A549 (cell line): Measurements from ENCODE around the gene UBA52. TPM values are rescaled to one million over a fixed set of nuclear protein-coding genes. Genes with fewer than 3 reads are reported as not detected.

Experiments
- ATAC-seq, 2 experiments: fragments of 200-7000 bp in 1 of 2; fragments of >200 bp in 1 of 2; cut with Nextera tagmentation in 1 of 2; cut with Tn5 transposase in 1 of 2; 3 replicates each; pipeline versions ENCODE4 v1.8.0 to v1.9.1; 2018 to 2020; ENCODE audit warnings: mild to moderate bottlenecking in 1 of 2, moderate library complexity in 1 of 2
- CTCF ChIA-PET: fragments of 300-600 bp; sonication (Branson Sonifier 250); formaldehyde crosslinking; extraction: SDS; loops from one replicate; lab custom pipeline; 2021; ENCODE audit warnings: antibody characterized with exemption, inconsistent platforms; lab: Yijun Ruan, JAX
- POLR2A ChIA-PET: fragments of 350-600 bp; formaldehyde crosslinking; extraction: SDS; loops from one replicate; lab custom pipeline; 2021; ENCODE audit warnings: antibody characterized with exemption, inconsistent platforms; lab: Yijun Ruan, JAX
- DNase-seq, 2 experiments: peaks; one replicate each; pipeline versions ENCODE4 v3.0.0 to v3.0.0-alpha.2; 2011 to 2016; ENCODE audit warnings: low read depth in 1 of 2, low spot score in 1 of 2
- FAIRE-seq: peaks from 2 replicates; lab custom pipeline; 2011; peaks lifted over from hg19 to GRCh38; lab: Jason Lieb, UNC
- H3K27ac ChIP-seq, 2 experiments: fragments of >200 bp; sonication (Bioruptor Twin); formaldehyde crosslinking; 3 replicates each; pipeline ENCODE4 v1.5.1; 2016 to 2017
- H3K4me1 ChIP-seq: fragments of >200 bp; sonication (Bioruptor Twin); formaldehyde crosslinking; 3 replicates; pipeline ENCODE4 v1.6.1; 2016
- H3K4me2 ChIP-seq: fragments of >200 bp; sonication (Bioruptor Twin); formaldehyde crosslinking; 3 replicates; pipeline ENCODE4 v1.6.1; 2016
- H3K4me3 ChIP-seq: fragments of >200 bp; sonication (Bioruptor Twin); formaldehyde crosslinking; 3 replicates; pipeline ENCODE4 v1.5.1; 2016
- H3K9me3 ChIP-seq: fragments of >200 bp; sonication (Bioruptor Twin); formaldehyde crosslinking; 3 replicates; pipeline ENCODE4 v1.6.1; 2016
- CBX8 ChIP-seq: fragments of 200-600 bp; sonication (generic); IDR thresholded peaks from 2 replicates; pipeline ENCODE4 v1.6.1; 2016
- CEBPB ChIP-seq, 2 experiments: fragments of >200 bp in 1 of 2; sonication (Bioruptor Twin) in 1 of 2; formaldehyde crosslinking in 1 of 2; IDR thresholded peaks; 2 replicates each; pipeline ENCODE4 v1.6.1; 2012 to 2016
- EHMT2 ChIP-seq: fragments of 200-600 bp; sonication (generic); IDR thresholded peaks from 2 replicates; pipeline ENCODE4 v1.6.1; 2016; ENCODE audit warnings: antibody characterized with exemption, low read depth, mild to moderate bottlenecking, moderate library complexity
- EP300 ChIP-seq, 2 experiments: fragments of >200 bp; sonication (Bioruptor Twin); formaldehyde crosslinking; IDR thresholded peaks; 2 replicates in 1 of 2; 3 replicates in 1 of 2; pipeline ENCODE4 v1.6.1; 2016 to 2017
- ESRRA ChIP-seq: fragments of 150-350 bp; IDR thresholded peaks from 2 replicates; pipeline ENCODE4 v1.6.1; 2014; ENCODE audit warnings: mild to moderate bottlenecking, low read length, borderline replicate concordance
- JUN ChIP-seq, 2 experiments: fragments of >200 bp; sonication (Bioruptor Twin); formaldehyde crosslinking; IDR thresholded peaks; 2 replicates in 1 of 2; 3 replicates in 1 of 2; pipeline ENCODE4 v1.6.1; 2016 to 2017
- KDM1A ChIP-seq: fragments of 200-600 bp; sonication (generic); IDR thresholded peaks from 2 replicates; pipeline ENCODE4 v1.6.1; 2016; ENCODE audit warnings: low read depth, mild to moderate bottlenecking
- MAFK ChIP-seq: fragments of 450-650 bp; IDR thresholded peaks from 2 replicates; pipeline ENCODE4 v1.6.1; 2014; ENCODE audit not compliant: partially characterized antibody
- NPAS2 ChIP-seq: fragments of 250-450 bp; sonication (Bioruptor Pico); IDR thresholded peaks from 2 replicates; pipeline ENCODE4 v1.8.0; 2022; ENCODE audit warnings: mild to moderate bottlenecking, moderate library complexity, borderline replicate concordance
- PHF8 ChIP-seq: fragments of 200-600 bp; sonication (generic); IDR thresholded peaks from 2 replicates; pipeline ENCODE4 v1.6.1; 2016; ENCODE audit warnings: low read depth, mild to moderate bottlenecking, antibody characterized with exemption, moderate library complexity, borderline replicate concordance
- POLR2A ChIP-seq: IDR thresholded peaks from 2 replicates; pipeline ENCODE4 v1.6.1; 2012; ENCODE audit warnings: mild to moderate bottlenecking, low read length
- RCOR1 ChIP-seq: fragments of 150-350 bp; IDR thresholded peaks from 2 replicates; pipeline ENCODE4 v1.6.1; 2014; ENCODE audit warnings: antibody characterized with exemption, low read length, low read depth
- TFCP2L1 ChIP-seq: fragments of 250-450 bp; sonication (Bioruptor Pico); IDR thresholded peaks from 2 replicates; pipeline ENCODE4 v1.5.0; 2021; ENCODE audit warnings: mild to moderate bottlenecking
- TP53 ChIP-seq: fragments of 250-450 bp; sonication (Bioruptor Pico); IDR thresholded peaks from 2 replicates; pipeline ENCODE4 v1.5.0; 2021; ENCODE audit warnings: mild to moderate bottlenecking, moderate library complexity
- ZC3H11A ChIP-seq: fragments of 450-650 bp; IDR thresholded peaks from 2 replicates; pipeline ENCODE4 v1.6.1; 2014; ENCODE audit warnings: antibody characterized with exemption, mild to moderate bottlenecking
- ZFP36 ChIP-seq: fragments of 450-650 bp; IDR thresholded peaks from 2 replicates; pipeline ENCODE4 v1.6.1; 2014; ENCODE audit warnings: borderline replicate concordance; ENCODE audit not compliant: partially characterized antibody
- ZNF302 ChIP-seq: fragments of 250-450 bp; sonication (Bioruptor Pico); IDR thresholded peaks from 2 replicates; pipeline ENCODE4 v1.9.0; 2021; ENCODE audit warnings: inconsistent platforms, mild to moderate bottlenecking, moderate library complexity
- ZSCAN20 ChIP-seq: fragments of 250-450 bp; sonication (Bioruptor Pico); IDR thresholded peaks from 2 replicates; pipeline ENCODE4 v1.8.0; 2022; ENCODE audit warnings: mild to moderate bottlenecking, moderate library complexity
- WGBS: methylation state at CpG from one replicate; pipeline ENCODE4 v1.1.6; 2017; ENCODE audit errors: missing lambda C conversion rate; 5-methylcytosine and 5-hydroxymethylcytosine counted together
- polyA plus RNA-seq, 4 experiments: library from polyadenylated mRNA; depleted of rRNA in 3 of 4; stranded (reverse); fragments of >200 nt; fragmentation: RNase III in 1 of 4; extraction: RNeasy Plus Mini Kit Qiagen cat#74134 plus additional on column Dnase treatment in 1 of 4; gene quantifications; 2 replicates in 3 of 4; 3 replicates in 1 of 4; pipeline ENCODE4 v1.2.3, GENCODE V29; 2011 to 2017
- TF ChIP-seq, protein P1 (sequence below): fragments of 200-600 bp; sonication (generic); IDR thresholded peaks from 2 replicates; pipeline ENCODE4 v1.6.1; 2016; ENCODE audit warnings: antibody characterized with exemption, mild to moderate bottlenecking, moderate library complexity
- TF ChIP-seq, protein P2 (sequence below): fragments of 250-450 bp; sonication (Bioruptor Pico); IDR thresholded peaks from 2 replicates; pipeline ENCODE4 v1.5.0; 2021; ENCODE audit warnings: mild to moderate bottlenecking, moderate library complexity, borderline replicate concordance
- TF ChIP-seq, protein P3 (sequence below): fragments of 150-350 bp; IDR thresholded peaks from 2 replicates; pipeline ENCODE4 v1.6.1; 2014; ENCODE audit warnings: low read depth, mild to moderate bottlenecking, low read length
- TF ChIP-seq, protein P4 (sequence below): IDR thresholded peaks from 2 replicates; pipeline ENCODE4 v1.6.1; 2012; ENCODE audit warnings: low read depth, borderline replicate concordance
- TF ChIP-seq, protein P5 (sequence below): fragments of 450-650 bp; IDR thresholded peaks from 2 replicates; pipeline ENCODE4 v1.6.1; 2014; ENCODE audit warnings: antibody characterized with exemption

The UBA52 gene
- polyA plus RNA-seq, 2 of the 4 experiments (the other 2 are of a cell fraction), result 888 to 942 TPM

DNA sequence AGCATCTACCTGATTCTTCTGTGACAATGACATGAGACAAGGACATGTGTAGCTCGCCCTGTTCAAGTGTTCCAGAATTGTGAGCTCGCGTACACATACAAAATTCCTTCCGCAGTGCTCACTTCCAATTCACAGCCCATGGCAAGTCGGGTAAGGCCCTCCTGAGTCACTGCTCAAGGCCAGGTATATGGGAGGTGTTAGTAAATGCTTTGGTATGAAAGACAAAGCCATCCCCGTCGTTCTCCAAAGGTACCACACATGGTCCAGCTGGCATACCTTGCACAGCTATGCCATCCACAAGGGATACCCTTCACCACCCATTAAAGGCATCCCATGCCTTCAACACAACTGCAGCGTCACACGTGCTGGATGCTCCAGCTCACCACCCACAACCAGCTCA lies 45.3 kb upstream of the UBA52 start:
- no peak overlapping the region for H3K4me2 ChIP-seq
- FAIRE-seq (no peak), ATAC-seq (no peak), DNase-seq (no peak)
- POLR2A ChIA-PET, result interaction anchor here (0.7 kb wide), 1 partner anchor 12 kb away, joined by 5 read pairs; no protein-coding TSS in a partner anchor
- H3K9me3 ChIP-seq, result no peaks in the 10 kb centered on the region
- TF ChIP-seq ZNF302 (CRISPR knock-in tag) (no peak), ESRRA (no peak), EP300 (IDR thresholded peaks at IDR 0.05) (no peak), EHMT2 (no peak), ZC3H11A (no peak), POLR2A (no peak), MAFK (no peak), JUN (IDR thresholded peaks at IDR 0.05) (no peak), ZSCAN20 (no peak), TFCP2L1 (CRISPR knock-in tag) (no peak)
- TF ChIP-seq, protein P1, sequence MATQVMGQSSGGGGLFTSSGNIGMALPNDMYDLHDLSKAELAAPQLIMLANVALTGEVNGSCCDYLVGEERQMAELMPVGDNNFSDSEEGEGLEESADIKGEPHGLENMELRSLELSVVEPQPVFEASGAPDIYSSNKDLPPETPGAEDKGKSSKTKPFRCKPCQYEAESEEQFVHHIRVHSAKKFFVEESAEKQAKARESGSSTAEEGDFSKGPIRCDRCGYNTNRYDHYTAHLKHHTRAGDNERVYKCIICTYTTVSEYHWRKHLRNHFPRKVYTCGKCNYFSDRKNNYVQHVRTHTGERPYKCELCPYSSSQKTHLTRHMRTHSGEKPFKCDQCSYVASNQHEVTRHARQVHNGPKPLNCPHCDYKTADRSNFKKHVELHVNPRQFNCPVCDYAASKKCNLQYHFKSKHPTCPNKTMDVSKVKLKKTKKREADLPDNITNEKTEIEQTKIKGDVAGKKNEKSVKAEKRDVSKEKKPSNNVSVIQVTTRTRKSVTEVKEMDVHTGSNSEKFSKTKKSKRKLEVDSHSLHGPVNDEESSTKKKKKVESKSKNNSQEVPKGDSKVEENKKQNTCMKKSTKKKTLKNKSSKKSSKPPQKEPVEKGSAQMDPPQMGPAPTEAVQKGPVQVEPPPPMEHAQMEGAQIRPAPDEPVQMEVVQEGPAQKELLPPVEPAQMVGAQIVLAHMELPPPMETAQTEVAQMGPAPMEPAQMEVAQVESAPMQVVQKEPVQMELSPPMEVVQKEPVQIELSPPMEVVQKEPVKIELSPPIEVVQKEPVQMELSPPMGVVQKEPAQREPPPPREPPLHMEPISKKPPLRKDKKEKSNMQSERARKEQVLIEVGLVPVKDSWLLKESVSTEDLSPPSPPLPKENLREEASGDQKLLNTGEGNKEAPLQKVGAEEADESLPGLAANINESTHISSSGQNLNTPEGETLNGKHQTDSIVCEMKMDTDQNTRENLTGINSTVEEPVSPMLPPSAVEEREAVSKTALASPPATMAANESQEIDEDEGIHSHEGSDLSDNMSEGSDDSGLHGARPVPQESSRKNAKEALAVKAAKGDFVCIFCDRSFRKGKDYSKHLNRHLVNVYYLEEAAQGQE, result no peak
- TF ChIP-seq, protein P2, sequence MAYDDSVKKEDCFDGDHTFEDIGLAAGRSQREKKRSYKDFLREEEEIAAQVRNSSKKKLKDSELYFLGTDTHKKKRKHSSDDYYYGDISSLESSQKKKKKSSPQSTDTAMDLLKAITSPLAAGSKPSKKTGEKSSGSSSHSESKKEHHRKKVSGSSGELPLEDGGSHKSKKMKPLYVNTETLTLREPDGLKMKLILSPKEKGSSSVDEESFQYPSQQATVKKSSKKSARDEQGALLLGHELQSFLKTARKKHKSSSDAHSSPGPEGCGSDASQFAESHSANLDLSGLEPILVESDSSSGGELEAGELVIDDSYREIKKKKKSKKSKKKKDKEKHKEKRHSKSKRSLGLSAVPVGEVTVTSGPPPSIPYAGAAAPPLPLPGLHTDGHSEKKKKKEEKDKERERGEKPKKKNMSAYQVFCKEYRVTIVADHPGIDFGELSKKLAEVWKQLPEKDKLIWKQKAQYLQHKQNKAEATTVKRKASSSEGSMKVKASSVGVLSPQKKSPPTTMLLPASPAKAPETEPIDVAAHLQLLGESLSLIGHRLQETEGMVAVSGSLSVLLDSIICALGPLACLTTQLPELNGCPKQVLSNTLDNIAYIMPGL (CRISPR knock-in tag), result no peak
- TF ChIP-seq, protein P3, sequence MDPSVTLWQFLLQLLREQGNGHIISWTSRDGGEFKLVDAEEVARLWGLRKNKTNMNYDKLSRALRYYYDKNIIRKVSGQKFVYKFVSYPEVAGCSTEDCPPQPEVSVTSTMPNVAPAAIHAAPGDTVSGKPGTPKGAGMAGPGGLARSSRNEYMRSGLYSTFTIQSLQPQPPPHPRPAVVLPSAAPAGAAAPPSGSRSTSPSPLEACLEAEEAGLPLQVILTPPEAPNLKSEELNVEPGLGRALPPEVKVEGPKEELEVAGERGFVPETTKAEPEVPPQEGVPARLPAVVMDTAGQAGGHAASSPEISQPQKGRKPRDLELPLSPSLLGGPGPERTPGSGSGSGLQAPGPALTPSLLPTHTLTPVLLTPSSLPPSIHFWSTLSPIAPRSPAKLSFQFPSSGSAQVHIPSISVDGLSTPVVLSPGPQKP, result no peak
- H3K4me1 ChIP-seq, result no peaks in the 10 kb centered on the region
- H3K4me3 ChIP-seq, result no peak overlapping the region
- H3K27ac ChIP-seq, result no peak overlapping the region
- CTCF ChIA-PET, result interaction anchor here (1.5 to 1.7 kb wide), 2 partner anchors 30 to 56 kb away, joined by 3 read pairs; no protein-coding TSS in a partner anchor
- 71% methylated on average over 9 of the region's 9 CpGs for WGBS

DNA sequence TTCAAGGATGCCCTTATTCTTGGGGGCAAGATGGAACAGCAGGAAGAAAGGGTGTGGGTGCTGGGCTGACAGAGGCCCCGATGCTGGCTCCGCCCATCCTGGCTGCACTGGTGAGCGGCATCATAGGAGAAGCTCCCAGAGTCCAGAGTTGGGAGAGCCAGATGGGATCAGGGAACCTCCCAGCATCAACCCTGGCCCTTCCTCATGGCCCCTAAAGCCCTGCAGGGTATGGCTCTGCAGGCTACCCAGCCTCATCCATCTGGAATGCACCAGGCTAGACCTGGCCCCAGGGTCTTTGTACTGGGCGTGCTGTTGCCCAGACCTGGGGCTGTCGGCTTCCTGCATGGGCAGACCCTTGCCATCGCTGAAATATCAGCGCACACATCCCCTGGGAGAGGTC lies 41.9 kb upstream of the UBA52 start:
- no peak overlapping the region for H3K4me2 ChIP-seq
- TF ChIP-seq RCOR1 (no peak), CBX8 (no peak), EHMT2 (no peak), PHF8 (no peak), NPAS2 (CRISPR knock-in tag) (no peak), TP53 (CRISPR knock-in tag) (no peak), KDM1A (no peak), ZFP36 (no peak), CEBPB (IDR thresholded peaks at IDR 0.05) (no peak)
- TF ChIP-seq, protein P4, sequence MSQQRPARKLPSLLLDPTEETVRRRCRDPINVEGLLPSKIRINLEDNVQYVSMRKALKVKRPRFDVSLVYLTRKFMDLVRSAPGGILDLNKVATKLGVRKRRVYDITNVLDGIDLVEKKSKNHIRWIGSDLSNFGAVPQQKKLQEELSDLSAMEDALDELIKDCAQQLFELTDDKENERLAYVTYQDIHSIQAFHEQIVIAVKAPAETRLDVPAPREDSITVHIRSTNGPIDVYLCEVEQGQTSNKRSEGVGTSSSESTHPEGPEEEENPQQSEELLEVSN, result no peak
- TF ChIP-seq, protein P5, sequence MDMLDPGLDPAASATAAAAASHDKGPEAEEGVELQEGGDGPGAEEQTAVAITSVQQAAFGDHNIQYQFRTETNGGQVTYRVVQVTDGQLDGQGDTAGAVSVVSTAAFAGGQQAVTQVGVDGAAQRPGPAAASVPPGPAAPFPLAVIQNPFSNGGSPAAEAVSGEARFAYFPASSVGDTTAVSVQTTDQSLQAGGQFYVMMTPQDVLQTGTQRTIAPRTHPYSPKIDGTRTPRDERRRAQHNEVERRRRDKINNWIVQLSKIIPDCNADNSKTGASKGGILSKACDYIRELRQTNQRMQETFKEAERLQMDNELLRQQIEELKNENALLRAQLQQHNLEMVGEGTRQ, result no peak

More for the DNA sequence above, 41.9 kb upstream of the UBA52 start:
- ChIA-PET POLR2A (no interaction called here), CTCF (interaction anchor here (1.5 kb wide), 1 partner anchor 61 kb away, joined by 4 read pairs; no protein-coding TSS in a partner anchor)
- Histone ChIP-seq H3K4me1 (no peaks in the 10 kb centered on the region), H3K27ac (no peak overlapping the region), H3K4me3 (no peak overlapping the region), H3K9me3 (no peaks in the 10 kb centered on the region)
- DNase-seq (no peak), FAIRE-seq (no peak), ATAC-seq (peak; percentile 56 to 62; a peak in 4 of 6 replicates)
- WGBS, result 88% methylated on average over 7 of the region's 7 CpGs
